ENCODE measurements around the gene INSL4. TPM values are rescaled to one million over a fixed set of nuclear protein-coding genes. Genes with fewer than 3 reads are reported as not detected.

Gene INSL4
- total RNA-seq, 2 experiments from 2014 or later: not detected

- Histone ChIP-seq H3K4me2 (ENCODE audit: low read length) (no peak within 1 kb of the TSS; the same call in 1 of the 2 replicates), H3K9me3 (ENCODE audit: low read length) (no peaks in the 10 kb centered on the region), H3K4me1 (ENCODE audit: insufficient read depth, low read length, poor library complexity, severe bottlenecking) (no peaks in the 10 kb centered on the region), H3K36me3 (ENCODE audit: insufficient read depth, low read length) (no peaks in the 10 kb centered on the region), H3K27ac (ENCODE audit: low read depth, low read length, poor library complexity, severe bottlenecking) (no peak within 1 kb of the TSS), H3K79me2 (ENCODE audit: insufficient read depth, low read depth, low read length) (no peaks in the 10 kb centered on the region), H3K4me3 (ENCODE audit: low read depth, low read length, poor library complexity, severe bottlenecking) (no peak within 1 kb of the TSS), H2AFZ (ENCODE audit: low read length) (no peak within 1 kb of the TSS), H4K20me1 (ENCODE audit: insufficient read depth, low read length) (no peaks in the 10 kb centered on the region), H3K9me2 (ENCODE audit: insufficient read depth, low read length) (no peaks in the 10 kb centered on the region)
- BruUV-seq (replicated peaks): no TSS peak
- ChIA-PET CTCF (ENCODE audit: unreplicated experiment) (no interaction called here), POLR2A (no interaction called here)
- TF ChIP-seq EZH2phosphoT487 (IDR thresholded peaks at IDR 0.05; ENCODE audit: borderline replicate concordance, low read depth, low read length) (no peak), CTCF (conservative IDR thresholded peaks at IDR 0.05; ENCODE audit: low read length) (no peak)
- DNase-seq (ENCODE audit: low spot score): no peak
- intact Hi-C loops (cut with micrococcal nuclease; ENCODE audit: unreplicated experiment): no loop called here
These were observed 45.9 kb upstream of the INSL4 start, which contains the start of gene INSL6 for GRCh38 chr9:5185220-5185840. INSL6 (minus strand) TSS chr9:5185639; CDS start chr9:5185602, 37 bp downstream.

GRCh38 chr9:5186416-5187169 lies 44.6 kb upstream of the INSL4 start:
- H3K4me2 ChIP-seq (ENCODE audit: low read length): no peak overlapping the region
- no TSS peak for BruUV-seq (replicated peaks)
- TF ChIP-seq EZH2phosphoT487 (IDR thresholded peaks at IDR 0.05; ENCODE audit: borderline replicate concordance, low read depth, low read length) (no peak), CTCF (conservative IDR thresholded peaks at IDR 0.05; ENCODE audit: low read length) (peak; percentile 71)
- H3K27ac ChIP-seq (ENCODE audit: low read depth, low read length, poor library complexity, severe bottlenecking): no peak overlapping the region
- intact Hi-C loops (cut with micrococcal nuclease; ENCODE audit: unreplicated experiment): loop anchor here (1.0 to 2.0 kb wide), 2 partner anchors 256 to 404 kb away; no protein-coding TSS in a partner anchor
- DNase-seq (ENCODE audit: low spot score): peak; percentile 50
- H4K20me1 ChIP-seq (ENCODE audit: insufficient read depth, low read length): no peaks in the 10 kb centered on the region
- no peaks in the 10 kb centered on the region for H3K9me2 ChIP-seq (ENCODE audit: insufficient read depth, low read length)
- POLR2A ChIA-PET: interaction anchor here (0.6 to 0.7 kb wide), 2 partner anchors 161 to 308 kb away, joined by 3 read pairs; no protein-coding TSS in a partner anchor
- no peak overlapping the region for H2AFZ ChIP-seq (ENCODE audit: low read length)
- no peaks in the 10 kb centered on the region for H3K36me3 ChIP-seq (ENCODE audit: insufficient read depth, low read length)
- no peak overlapping the region for H3K4me3 ChIP-seq (ENCODE audit: low read depth, low read length, poor library complexity, severe bottlenecking)
- H3K9me3 ChIP-seq (ENCODE audit: low read length): no peaks in the 10 kb centered on the region
- CTCF ChIA-PET (ENCODE audit: unreplicated experiment): no interaction called here
- H3K4me1 ChIP-seq (ENCODE audit: insufficient read depth, low read length, poor library complexity, severe bottlenecking): no peaks in the 10 kb centered on the region
- no peaks in the 10 kb centered on the region for H3K79me2 ChIP-seq (ENCODE audit: insufficient read depth, low read depth, low read length)
